Stimulated activated CD4-positive, alpha-beta T cell treated with anti-CD3 and anti-CD28 coated beads, Interleukin-4, amount 100 ng/mL, for 4 hours (primary cell): ENCODE measurements around the gene TMEM43.

Experiments used
- DNase-seq, 2 experiments: peaks; one replicate each; pipeline ENCODE4 v3.0.0-alpha.2; 2020

TMEM43 gene

GRCh38 chr3:14123308-14124222 lies 1.3 kb upstream of the TMEM43 start:
- DNase-seq, result no peak

GRCh38 chr3:14124223-14124614 lies 633 bp upstream of the TMEM43 start:
- peak; percentile 65 to 66 for DNase-seq

- peak; percentile 57 to 76 for DNase-seq
Observed at GRCh38 chr3:14125193-14126016, 553 bp downstream of the TMEM43 start.

- DNase-seq, result no peak
Observed at GRCh38 chr3:14126017-14126886, 1.4 kb downstream of the TMEM43 start.

GRCh38 chr3:14126887-14127505 lies 2.1 kb downstream of the TMEM43 start:
- DNase-seq, result no peak

DNA sequence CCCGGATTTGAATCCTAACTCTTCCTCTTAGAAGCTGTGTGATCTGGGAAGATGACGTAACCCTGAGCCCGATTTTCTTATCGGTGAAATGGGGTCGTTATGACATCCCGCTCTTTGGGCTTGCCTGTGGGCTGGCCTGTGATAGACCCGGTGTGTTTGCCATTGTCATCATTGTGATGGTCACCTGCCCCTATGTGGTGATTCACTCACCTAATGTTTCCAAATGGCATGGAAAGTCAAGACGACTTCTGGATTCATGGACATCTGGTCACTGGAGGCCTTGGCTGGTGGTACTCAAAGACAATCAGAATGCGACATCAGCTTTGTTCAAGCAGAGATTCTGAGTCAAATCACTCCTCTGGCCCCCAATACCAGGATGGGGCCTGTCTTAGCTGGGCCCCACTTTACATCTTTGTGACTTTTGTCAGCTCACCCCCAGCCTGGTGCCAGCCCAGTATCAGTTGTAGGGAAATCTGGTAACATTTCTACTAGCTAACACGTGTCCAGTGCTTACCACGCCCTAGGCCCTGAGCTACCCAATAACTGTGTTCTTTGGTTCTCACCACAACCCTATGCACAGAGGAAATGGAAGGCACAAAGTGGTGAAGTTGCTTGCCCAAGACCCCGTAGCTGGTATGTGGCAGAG lies 2.8 kb downstream of the TMEM43 start:
- DNase-seq, result no peak

- DNase-seq, result no peak
Observed at GRCh38 chr3:14128724-14129123, 3.9 kb downstream of the TMEM43 start.

DNA sequence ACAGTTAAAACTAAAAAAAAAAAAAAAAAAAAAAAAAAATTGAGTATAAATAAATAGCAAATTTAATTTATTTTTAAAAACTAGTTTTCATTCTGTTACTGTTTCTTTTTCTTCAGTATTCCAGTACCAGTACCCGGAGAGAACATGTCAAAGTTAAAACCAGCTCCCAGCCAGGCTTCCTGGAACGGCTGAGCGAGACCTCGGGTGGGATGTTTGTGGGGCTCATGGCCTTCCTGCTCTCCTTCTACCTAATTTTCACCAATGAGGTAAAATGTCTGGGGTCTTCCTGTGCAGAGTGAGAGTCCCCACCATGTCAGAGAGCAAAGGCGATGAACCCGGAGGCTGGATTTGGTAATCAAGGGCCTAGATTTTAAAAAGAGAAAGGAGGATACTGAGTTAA lies 4.4 kb downstream of the TMEM43 start:
- DNase-seq, result no peak

- no peak for DNase-seq
Observed at GRCh38 chr3:14130230-14130629, 5.4 kb downstream of the TMEM43 start.

GRCh38 chr3:14130707-14131106 lies 5.9 kb downstream of the TMEM43 start:
- no peak for DNase-seq

GRCh38 chr3:14131134-14131533 lies 6.3 kb downstream of the TMEM43 start:
- no peak for DNase-seq

GRCh38 chr3:14132120-14132519 lies 7.3 kb downstream of the TMEM43 start:
- no peak for DNase-seq

- no peak for DNase-seq
Observed at GRCh38 chr3:14132689-14133088, 7.8 kb downstream of the TMEM43 start.

- no peak for DNase-seq
Observed at GRCh38 chr3:14133188-14133800, 8.4 kb downstream of the TMEM43 start.

- DNase-seq, result no peak
Observed at GRCh38 chr3:14133876-14134275, 9.0 kb downstream of the TMEM43 start.

GRCh38 chr3:14134291-14134690 lies 9.4 kb downstream of the TMEM43 start:
- DNase-seq, result no peak

GRCh38 chr3:14135581-14135980 lies 10.7 kb downstream of the TMEM43 start:
- no peak for DNase-seq

DNA sequence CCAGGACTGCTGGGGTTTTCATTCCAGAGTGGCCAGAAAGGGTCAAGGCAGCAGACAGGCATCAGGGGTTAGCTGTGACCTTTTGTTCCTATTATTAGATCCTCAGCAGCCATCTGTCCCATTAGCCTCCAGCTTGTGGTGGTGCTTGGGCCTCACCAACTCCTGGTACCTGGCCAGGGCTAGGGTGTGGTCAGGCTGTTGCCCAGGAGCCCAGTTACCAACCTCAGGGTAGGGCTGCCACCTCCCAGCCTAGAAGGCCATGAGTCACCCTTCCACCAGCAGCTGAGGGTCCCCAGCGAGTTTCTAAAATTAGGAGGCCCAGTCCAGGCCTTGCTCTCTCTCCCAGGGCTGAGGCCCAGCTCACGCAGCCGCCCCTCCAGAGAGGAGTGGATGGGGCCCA lies 12.2 kb downstream of the TMEM43 start:
- DNase-seq, result no peak

- DNase-seq, result no peak
Observed at GRCh38 chr3:14137445-14137844, 12.6 kb downstream of the TMEM43 start.

DNA sequence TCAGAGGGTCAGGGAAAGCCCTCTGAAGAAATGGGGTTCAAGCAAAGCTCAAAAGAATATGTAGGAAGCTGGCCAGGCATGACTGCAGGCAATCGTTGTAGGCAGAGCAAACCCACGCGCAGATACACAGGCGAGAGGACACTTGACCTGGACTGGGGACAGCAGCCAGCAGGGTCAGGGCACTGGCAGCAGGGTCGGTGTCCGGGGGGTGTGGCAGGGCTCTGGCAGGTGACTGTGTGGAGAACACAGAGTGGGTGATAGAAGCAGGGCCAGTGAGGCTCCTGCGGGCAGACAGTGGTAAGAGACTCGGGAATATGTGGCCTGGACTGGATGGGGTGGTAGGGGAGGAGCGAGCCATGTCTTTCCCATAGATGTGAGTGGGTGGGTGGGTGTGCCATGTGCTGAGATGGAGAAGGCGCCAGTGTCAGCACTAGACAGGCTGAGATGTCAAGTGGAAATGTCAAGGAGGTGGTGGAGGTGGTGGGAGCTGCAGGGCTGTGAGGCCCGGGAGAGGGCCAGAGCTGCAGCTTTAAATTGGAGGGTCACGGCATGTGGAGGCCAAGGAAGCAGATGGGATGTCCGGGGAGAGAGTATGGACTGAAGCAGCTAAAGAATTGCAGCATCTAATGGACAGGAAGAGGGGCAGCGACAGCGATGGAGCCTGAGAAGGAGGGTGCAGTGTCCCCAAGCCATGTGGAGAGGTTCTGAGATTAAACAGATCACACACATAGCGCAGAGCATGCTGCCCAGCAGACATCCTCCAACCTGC lies 13.4 kb downstream of the TMEM43 start:
- DNase-seq, result no peak
